ENCODE results near the gene INPP4A.

Gene INPP4A

GRCh38 chr2:98582523-98582922 is 137.9 kb downstream of the INPP4A start:
- H3K4me3 ChIP-seq (ENCODE audit: low read depth, low read length), result no peak overlapping the region
- TF ChIP-seq CTCF (IDR thresholded peaks at IDR 0.05; ENCODE audit: low read depth, low read length), result no peak

GRCh38 chr2:98583276-98583675 is 138.6 kb downstream of the INPP4A start:
- no peak for TF ChIP-seq CTCF (IDR thresholded peaks at IDR 0.05; ENCODE audit: low read depth, low read length)
- no peak overlapping the region for H3K4me3 ChIP-seq (ENCODE audit: low read depth, low read length)

GRCh38 chr2:98583816-98584618 is 139.4 kb downstream of the INPP4A start:
- no peak overlapping the region for H3K4me3 ChIP-seq (ENCODE audit: low read depth, low read length)
- TF ChIP-seq CTCF (IDR thresholded peaks at IDR 0.05; ENCODE audit: low read depth, low read length), result no peak

- no peak overlapping the region for H3K4me3 ChIP-seq (ENCODE audit: low read depth, low read length)
- TF ChIP-seq CTCF (IDR thresholded peaks at IDR 0.05; ENCODE audit: low read depth, low read length), result no peak
Measured at GRCh38 chr2:98585386-98585785, 140.7 kb downstream of the INPP4A start.

GRCh38 chr2:98586551-98587140 is 142.0 kb downstream of the INPP4A start:
- H3K4me3 ChIP-seq (ENCODE audit: low read depth, low read length), result no peak overlapping the region
- no peak for TF ChIP-seq CTCF (IDR thresholded peaks at IDR 0.05; ENCODE audit: low read depth, low read length)

- TF ChIP-seq CTCF (IDR thresholded peaks at IDR 0.05; ENCODE audit: low read depth, low read length), result no peak
- H3K4me3 ChIP-seq (ENCODE audit: low read depth, low read length), result no peak overlapping the region
Measured at GRCh38 chr2:98588880-98589431, 144.3 kb downstream of the INPP4A start.

- TF ChIP-seq CTCF (IDR thresholded peaks at IDR 0.05; ENCODE audit: low read depth, low read length), result no peak
- no peak overlapping the region for H3K4me3 ChIP-seq (ENCODE audit: low read depth, low read length)
Measured at GRCh38 chr2:98589489-98589888, 144.8 kb downstream of the INPP4A start.

Data from WI38 (cell line).